Suprapubic skin (tissue), 4 donors: ENCODE measurements around the gene PAX6.

Source experiments
- CTCF ChIP-seq, 2 donors: fragments of 200-600 bp in 1 of 2; fragments of 450-650 bp in 1 of 2; sonication (generic) in 1 of 2; IDR thresholded peaks; one replicate each; pipeline ENCODE4 v1.5.1; 2016 to 2019; ENCODE audit warnings: antibody characterized with exemption in 2 of 2, mild to moderate bottlenecking in 1 of 2, moderate library complexity in 1 of 2
- POLR2A ChIP-seq, 2 donors: fragments of 450-650 bp; IDR thresholded peaks; one replicate each; pipeline ENCODE4 v1.6.1; 2017; ENCODE audit warnings: antibody characterized with exemption in 2 of 2, mild to moderate bottlenecking in 2 of 2, moderate library complexity in 2 of 2
- POLR2AphosphoS5 ChIP-seq, 3 donors: sonication (generic); formaldehyde crosslinking; IDR thresholded peaks; one replicate each; pipeline ENCODE4 v1.6.1; 2017; ENCODE audit warnings: antibody characterized with exemption in 3 of 3

GRCh38 chr11:31806186-31806927, 4.8 kb downstream of the PAX6 start:
- no peak for TF ChIP-seq CTCF (IDR thresholded peaks at IDR 0.05)
- TF ChIP-seq POLR2A (IDR thresholded peaks at IDR 0.05): no peak
- no peak for TF ChIP-seq POLR2AphosphoS5 (IDR thresholded peaks at IDR 0.05)
